IPS DF 6.9 (cell line): Measurements from ENCODE around the gene HMGB4.

ENCODE experiments used
- DNase-seq: peaks from one replicate; pipeline ENCODE4 v3.0.0-alpha.2; 2013; ENCODE audit warnings: low read depth, low spot score
- H3K27ac ChIP-seq: one replicate; pipeline ENCODE4 v1.5.1; 2013; ENCODE audit warnings: low read length, control low read depth
- H3K27me3 ChIP-seq: 2 replicates; pipeline ENCODE4 v1.6.1; 2013; ENCODE audit warnings: mild to moderate bottlenecking, low read length; ENCODE audit not compliant: control insufficient read depth, insufficient read depth
- H3K36me3 ChIP-seq: 2 replicates; pipeline ENCODE4 v1.6.1; 2013; ENCODE audit warnings: low read length; ENCODE audit not compliant: control insufficient read depth, insufficient read depth
- H3K4me1 ChIP-seq: 2 replicates; pipeline ENCODE4 v1.6.1; 2013; ENCODE audit warnings: low read length; ENCODE audit not compliant: control insufficient read depth, insufficient read depth
- H3K4me3 ChIP-seq: 2 replicates; pipeline ENCODE4 v1.5.1; 2013; ENCODE audit warnings: mild to moderate bottlenecking, low read length
- H3K9me3 ChIP-seq: 2 replicates; pipeline ENCODE4 v1.6.1; 2013; ENCODE audit warnings: low read length, inconsistent platforms; ENCODE audit not compliant: control insufficient read depth, insufficient read depth
- WGBS: extraction: QIAGEN DNeasy Blood & Tissue Kit; methylation state at CpG from one replicate; pipeline ENCODE4 v1.1.7; 2013; ENCODE audit warnings: mixed read lengths, missing lambda C conversion rate; ENCODE audit not compliant: insufficient read length, insufficient coverage; 5-methylcytosine and 5-hydroxymethylcytosine counted together

The HMGB4 gene

GRCh38 chr1:33908324-33908956, 44.6 kb downstream of the HMGB4 start:
- Histone ChIP-seq H3K27ac (no peak overlapping the region), H3K9me3 (no peaks in the 10 kb centered on the region), H3K4me1 (no peaks in the 10 kb centered on the region), H3K36me3 (no peaks in the 10 kb centered on the region), H3K27me3 (no peaks in the 10 kb centered on the region), H3K4me3 (no peak overlapping the region)
- WGBS = no CpG with 5 or more reads among the region's 11 CpGs
- no peak for DNase-seq
